ENCODE data around the gene PPP6R2.
"Not testable (repeated sequence)": the region's sequence is repeated elsewhere in the genome, so short reads cannot be mapped to it uniquely, and the experiment has no call there.

PPP6R2 gene

DNA sequence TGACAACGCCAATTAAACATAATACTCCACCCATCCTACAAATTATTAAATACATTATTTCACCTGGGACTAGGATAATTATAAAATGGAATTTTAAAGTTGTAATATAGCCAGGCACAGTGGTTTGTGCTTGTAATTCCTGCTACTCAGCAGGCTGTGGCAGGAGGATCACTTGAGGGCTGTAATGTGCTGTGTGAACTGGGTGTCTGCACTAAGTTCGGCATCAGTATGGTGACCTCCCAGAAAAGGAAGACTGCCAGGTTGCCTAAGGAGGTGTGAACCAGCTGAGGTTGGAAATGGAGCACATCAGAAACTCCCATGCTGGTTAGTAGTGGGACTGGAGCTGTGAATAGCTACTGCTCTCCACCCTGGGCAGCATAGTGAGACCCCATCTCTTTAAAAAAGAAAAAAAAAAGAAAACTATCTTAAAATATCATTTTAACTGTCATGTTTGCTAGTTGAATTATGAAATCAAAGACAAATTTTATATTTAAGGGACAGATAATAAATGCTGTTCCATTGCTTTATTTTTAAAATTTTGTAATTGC, 28.0 kb downstream of the PPP6R2 start:
- TF ChIP-seq, protein P1, sequence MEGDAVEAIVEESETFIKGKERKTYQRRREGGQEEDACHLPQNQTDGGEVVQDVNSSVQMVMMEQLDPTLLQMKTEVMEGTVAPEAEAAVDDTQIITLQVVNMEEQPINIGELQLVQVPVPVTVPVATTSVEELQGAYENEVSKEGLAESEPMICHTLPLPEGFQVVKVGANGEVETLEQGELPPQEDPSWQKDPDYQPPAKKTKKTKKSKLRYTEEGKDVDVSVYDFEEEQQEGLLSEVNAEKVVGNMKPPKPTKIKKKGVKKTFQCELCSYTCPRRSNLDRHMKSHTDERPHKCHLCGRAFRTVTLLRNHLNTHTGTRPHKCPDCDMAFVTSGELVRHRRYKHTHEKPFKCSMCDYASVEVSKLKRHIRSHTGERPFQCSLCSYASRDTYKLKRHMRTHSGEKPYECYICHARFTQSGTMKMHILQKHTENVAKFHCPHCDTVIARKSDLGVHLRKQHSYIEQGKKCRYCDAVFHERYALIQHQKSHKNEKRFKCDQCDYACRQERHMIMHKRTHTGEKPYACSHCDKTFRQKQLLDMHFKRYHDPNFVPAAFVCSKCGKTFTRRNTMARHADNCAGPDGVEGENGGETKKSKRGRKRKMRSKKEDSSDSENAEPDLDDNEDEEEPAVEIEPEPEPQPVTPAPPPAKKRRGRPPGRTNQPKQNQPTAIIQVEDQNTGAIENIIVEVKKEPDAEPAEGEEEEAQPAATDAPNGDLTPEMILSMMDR (IDR thresholded peaks at IDR 0.05; ENCODE audit: low read depth, low read length) = no peak
- DNase-seq (ENCODE audit: extremely low read depth, low read depth) = no peak

DNA sequence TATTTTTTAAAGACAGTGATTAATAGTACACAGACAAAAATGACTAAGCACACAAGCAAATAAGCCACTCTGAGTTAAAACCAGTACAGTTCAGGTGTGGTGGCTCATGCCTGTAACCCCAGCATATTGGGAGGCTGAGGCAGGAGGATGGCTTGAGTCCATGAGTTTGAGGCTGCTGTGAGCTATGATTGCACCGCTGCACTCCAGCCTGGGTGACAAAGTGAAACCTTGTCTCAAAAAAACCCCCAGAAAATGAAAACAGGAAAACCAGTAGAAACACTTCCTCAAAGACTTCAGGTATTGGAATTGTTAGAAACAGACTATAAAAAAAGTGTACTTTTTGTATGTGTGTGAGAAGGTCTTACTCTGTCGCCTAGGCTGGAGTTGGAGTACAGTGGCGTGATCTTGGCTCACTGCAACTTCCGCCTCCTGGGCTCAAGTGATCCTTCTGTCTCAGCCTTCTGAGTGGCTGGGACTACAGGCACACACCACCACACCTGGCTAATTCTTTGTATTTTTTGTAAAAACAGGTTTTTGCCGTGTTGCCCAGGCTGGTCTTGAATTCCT, 33.0 kb downstream of the PPP6R2 start:
- TF ChIP-seq, protein P1 (IDR thresholded peaks at IDR 0.05; ENCODE audit: low read depth, low read length) = no peak
- no peak for DNase-seq (ENCODE audit: extremely low read depth, low read depth)

DNA sequence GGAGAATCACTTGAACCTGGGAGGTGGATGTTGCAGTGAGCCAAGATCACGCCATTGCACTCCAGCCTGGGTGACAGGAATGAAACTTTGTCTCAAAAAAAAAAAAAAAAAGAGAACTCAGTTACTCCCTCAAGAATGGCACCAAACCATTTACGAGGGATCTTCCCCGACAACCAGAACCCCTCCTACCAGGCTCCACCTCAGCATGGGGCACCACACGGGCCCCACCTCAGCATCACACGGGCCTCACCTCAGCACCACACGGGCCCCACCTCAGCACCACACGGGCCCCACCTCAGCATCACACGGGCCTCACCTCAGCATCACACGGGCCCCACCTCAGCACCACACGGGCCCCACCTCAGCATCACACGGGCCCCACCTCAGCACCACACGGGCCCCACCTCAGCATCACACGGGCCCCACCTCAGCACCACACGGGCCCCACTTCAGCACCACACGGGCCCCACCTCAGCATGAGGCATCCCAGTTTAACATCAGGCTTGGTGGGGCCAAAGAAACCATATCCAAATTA, 38.0 kb downstream of the PPP6R2 start:
- DNase-seq (ENCODE audit: extremely low read depth, low read depth) = not testable (repeated sequence)

DNA sequence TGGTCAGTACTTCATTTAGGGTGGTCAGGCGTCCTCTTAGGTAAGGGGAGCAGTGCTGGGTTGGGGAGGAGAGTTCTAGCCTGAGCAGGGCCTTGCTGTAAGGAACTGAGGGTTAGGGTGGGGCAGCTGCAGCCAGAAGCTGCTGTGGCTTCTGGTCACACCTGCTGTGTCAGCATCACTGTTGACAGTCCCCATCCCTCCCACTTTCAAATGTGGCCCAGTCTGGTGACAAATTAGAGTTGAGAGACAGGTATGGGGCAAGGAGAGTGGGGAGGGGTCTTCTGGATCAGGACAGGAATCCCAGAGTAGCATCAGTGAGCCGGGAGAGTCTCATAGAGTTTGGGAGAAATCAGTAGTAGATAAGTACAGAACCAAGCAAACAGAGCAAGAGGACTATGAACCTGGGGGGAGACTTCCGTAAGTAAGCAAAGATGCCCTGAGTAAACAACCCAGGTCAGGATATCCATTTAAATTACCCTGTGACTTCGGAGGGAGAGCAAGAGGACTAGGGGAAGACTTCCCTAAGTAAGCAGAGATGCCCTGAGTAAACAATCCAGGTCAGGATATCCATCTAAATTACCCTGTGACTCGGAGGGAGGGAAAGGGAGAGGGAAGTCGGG, 53.7 kb downstream of the PPP6R2 start:
- no peak for DNase-seq (ENCODE audit: extremely low read depth, low read depth)
- TF ChIP-seq, protein P1 (IDR thresholded peaks at IDR 0.05; ENCODE audit: low read depth, low read length) = no peak

DNA sequence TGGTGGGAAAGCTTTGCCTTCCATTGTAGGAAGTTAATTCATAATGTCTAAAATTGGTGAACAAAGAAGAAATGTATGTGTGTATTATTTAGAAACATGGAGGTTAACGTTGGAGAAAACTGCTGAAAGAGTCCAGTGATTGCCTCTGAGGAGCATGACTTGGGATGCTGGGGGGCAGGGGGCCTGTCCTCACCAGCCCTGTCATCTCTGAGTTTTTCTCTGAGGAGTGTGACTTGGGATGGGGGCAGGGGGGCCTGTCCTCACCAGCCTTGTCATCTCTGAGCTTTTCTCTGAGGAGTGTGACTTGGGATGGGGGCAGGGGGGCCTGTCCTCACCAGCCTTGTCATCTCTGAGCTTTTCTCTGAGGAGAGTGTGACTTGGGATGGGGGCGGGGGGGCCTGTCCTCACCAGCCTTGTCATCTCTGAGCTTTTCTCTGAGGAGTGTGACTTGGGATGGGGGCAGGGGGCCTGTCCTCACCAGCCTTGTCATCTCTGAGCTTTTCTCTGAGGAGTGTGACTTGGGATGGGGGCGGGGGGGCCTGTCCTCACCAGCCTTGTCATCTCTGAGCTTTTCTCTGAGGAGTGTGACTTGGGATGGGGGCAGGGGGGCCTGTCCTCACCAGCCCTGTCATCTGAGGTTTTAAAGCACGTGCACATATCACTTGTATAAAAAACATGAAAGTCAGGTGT, 54.4 kb downstream of the PPP6R2 start:
- not testable (repeated sequence) for DNase-seq (ENCODE audit: extremely low read depth, low read depth)

DNA sequence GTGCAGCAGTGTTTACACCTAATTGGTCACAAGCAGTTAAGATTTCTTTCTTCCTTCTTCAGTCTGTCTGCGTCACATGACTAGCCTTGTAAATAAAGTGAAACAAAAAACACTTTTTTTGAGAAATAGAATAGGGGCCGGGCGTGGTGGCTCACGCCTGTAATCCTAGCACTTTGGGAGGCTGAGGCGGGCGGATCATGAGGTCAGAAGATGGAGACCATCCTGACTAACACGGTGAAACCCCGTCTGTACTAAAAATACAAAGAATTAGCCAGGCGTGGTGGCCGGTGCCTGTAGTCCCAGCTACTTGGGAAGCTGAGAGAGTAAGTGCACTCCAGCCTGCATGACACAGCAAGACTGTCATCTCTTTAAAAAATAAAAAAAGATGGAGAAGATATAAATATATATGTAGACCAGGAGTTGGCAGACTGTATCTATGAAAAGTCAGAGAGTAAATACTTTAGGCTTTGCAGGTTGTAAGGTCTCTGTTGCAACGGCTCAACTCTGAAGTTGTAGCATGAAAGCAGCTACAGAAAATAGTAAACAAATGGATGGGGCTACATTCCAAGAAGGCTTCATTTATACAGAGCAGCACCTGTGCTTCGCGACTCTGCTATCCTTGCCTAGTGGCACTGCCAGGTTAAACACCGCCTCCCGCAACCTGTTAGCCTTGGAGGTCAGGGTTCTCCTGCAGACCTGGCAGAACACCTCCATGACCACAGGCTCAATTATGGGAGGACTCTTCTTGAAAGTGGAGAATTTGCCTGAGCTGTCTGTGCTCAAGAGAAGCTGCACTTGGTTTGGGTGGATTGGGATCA, 55.9 kb downstream of the PPP6R2 start:
- TF ChIP-seq, protein P1 (IDR thresholded peaks at IDR 0.05; ENCODE audit: low read depth, low read length) = no peak
- no peak for DNase-seq (ENCODE audit: extremely low read depth, low read depth)

DNA sequence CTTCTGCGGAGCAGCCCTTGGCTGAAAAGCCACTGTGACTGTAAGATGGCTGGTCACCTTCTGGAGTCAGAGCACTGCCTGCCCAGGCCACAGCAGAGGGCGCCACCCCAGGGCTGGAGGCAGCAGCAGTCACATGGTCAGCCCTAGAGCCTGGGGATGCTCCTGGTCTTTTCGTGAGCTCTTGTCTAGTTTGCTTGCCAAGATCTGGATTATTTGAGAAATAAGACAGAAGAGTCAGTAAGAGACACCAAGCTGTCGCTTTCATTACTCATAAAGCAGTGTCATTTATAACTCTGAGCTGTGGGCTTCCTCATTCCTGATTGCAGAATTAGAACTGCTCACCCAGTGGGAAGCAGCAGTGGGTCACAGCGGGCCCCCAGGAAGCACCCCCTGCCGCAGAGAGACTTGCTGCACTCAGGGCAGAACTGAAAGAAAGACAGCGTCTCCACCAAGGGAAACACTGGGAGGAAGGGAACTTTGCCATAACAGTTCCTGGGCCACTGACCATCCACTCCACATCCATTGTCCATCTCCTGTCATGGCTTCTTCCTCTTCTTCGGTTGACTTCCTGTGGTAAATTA, 56.7 kb downstream of the PPP6R2 start:
- TF ChIP-seq, protein P1 (IDR thresholded peaks at IDR 0.05; ENCODE audit: low read depth, low read length) = peak; percentile 49
- DNase-seq (ENCODE audit: extremely low read depth, low read depth) = no peak

Data from AG09319 (cell line).